Endothelial cell of umbilical vein (primary cell): ENCODE data around the gene KRT31. TPM values are rescaled to one million over a fixed set of nuclear protein-coding genes. Genes with fewer than 3 reads are reported as not detected.

Experiments
- BruUV-seq: library from RNA; stranded (reverse); fragments of 400-500 nt; replicated peaks from 2 replicates; lab custom pipeline; 2021; lab: Mats Ljungman, UMichigan
- CTCF ChIA-PET: fragments of 300-600, 350-600 bp; sonication (Branson Sonifier 250); formaldehyde crosslinking; loops from one replicate; lab custom pipeline; 2021; ENCODE audit warnings: antibody characterized with exemption, inconsistent platforms; lab: Charles Lee
- POLR2A ChIA-PET: fragments of 300-600, 350-600 bp; sonication (Branson Sonifier 250); formaldehyde crosslinking; loops from one replicate; lab custom pipeline; 2021; ENCODE audit warnings: antibody characterized with exemption, inconsistent platforms; lab: Charles Lee
- DNase-seq: peaks from one replicate; pipeline ENCODE4 v3.0.0-alpha.2; 2011; ENCODE audit warnings: low read depth, low spot score
- FAIRE-seq: peaks from 2 replicates; lab custom pipeline; 2011; peaks lifted over from hg19 to GRCh38; lab: Jason Lieb, UNC
- H2AFZ ChIP-seq: 2 replicates; pipeline ENCODE4 v1.6.0; 2012; ENCODE audit warnings: low read depth, low read length, control low read depth, inconsistent platforms
- H3K27ac ChIP-seq: 2 replicates; pipeline ENCODE4 v1.5.1; 2011; ENCODE audit warnings: low read depth, mild to moderate bottlenecking, control low read depth, low read length, moderate library complexity; ENCODE audit not compliant: insufficient read depth
- H3K27me3 ChIP-seq, 2 experiments: 2 replicates each; pipeline versions ENCODE4 v1.6.0 to v1.6.1; 2011; ENCODE audit warnings: low read length in 2 of 2, mixed read lengths in 1 of 2; ENCODE audit not compliant: control insufficient read depth in 2 of 2, insufficient read depth in 2 of 2
- H3K36me3 ChIP-seq, 2 experiments: 2 replicates in 1 of 2; 3 replicates in 1 of 2; pipeline ENCODE4 v1.5.1; 2011; ENCODE audit warnings: low read length in 2 of 2, mild to moderate bottlenecking in 1 of 2, moderate library complexity in 1 of 2; ENCODE audit not compliant: control insufficient read depth in 2 of 2, insufficient read depth in 2 of 2; ENCODE audit errors: extremely low read depth in 1 of 2
- H3K4me1 ChIP-seq: 3 replicates; pipeline ENCODE4 v1.5.1; 2011; ENCODE audit warnings: mild to moderate bottlenecking, low read length; ENCODE audit not compliant: control insufficient read depth, insufficient read depth; ENCODE audit errors: extremely low read depth
- H3K4me2 ChIP-seq: 2 replicates; pipeline ENCODE4 v1.6.1; 2011; ENCODE audit warnings: low read length, control low read depth, mixed read lengths; ENCODE audit not compliant: insufficient read depth
- H3K4me3 ChIP-seq, 3 experiments: fragments of 200-600 bp in 1 of 3; sonication (generic), shearing (Covaris generic) in 1 of 3; replicated peaks in 1 of 3; 2 replicates each; pipeline ENCODE4 v1.5.1; 2011 to 2016; ENCODE audit warnings: control low read depth in 3 of 3, low read length in 3 of 3, mild to moderate bottlenecking in 2 of 3, inconsistent platforms in 1 of 3, low read depth in 1 of 3, moderate library complexity in 1 of 3; ENCODE audit not compliant: insufficient read depth in 1 of 3
- H3K79me2 ChIP-seq: 2 replicates; pipeline ENCODE4 v1.6.0; 2012; ENCODE audit warnings: low read length, inconsistent platforms; ENCODE audit not compliant: control insufficient read depth, insufficient read depth
- H3K9ac ChIP-seq: replicated peaks from 2 replicates; pipeline ENCODE3; 2011; ENCODE audit warnings: low read length, control low read depth; ENCODE audit not compliant: insufficient read depth; ENCODE audit errors: extremely low read depth
- H3K9me1 ChIP-seq: replicated peaks from 3 replicates; pipeline ENCODE4 v1.6.0; 2011; ENCODE audit warnings: mild to moderate bottlenecking, low read length; ENCODE audit not compliant: control insufficient read depth, insufficient read depth; ENCODE audit errors: extremely low read depth
- H3K9me3 ChIP-seq: replicated peaks from 2 replicates; pipeline ENCODE4 v1.5.1; 2012; ENCODE audit warnings: low read length, inconsistent platforms; ENCODE audit not compliant: control insufficient read depth, insufficient read depth
- H4K20me1 ChIP-seq: replicated peaks from 2 replicates; pipeline ENCODE3; 2011; ENCODE audit warnings: mild to moderate bottlenecking, low read length; ENCODE audit not compliant: control insufficient read depth, insufficient read depth; ENCODE audit errors: extremely low read depth
- EZH2 ChIP-seq: IDR thresholded peaks from 2 replicates; pipeline ENCODE4 v1.6.1; 2012; ENCODE audit warnings: borderline replicate concordance, low read depth, mild to moderate bottlenecking, moderate library complexity, low read length, inconsistent platforms; ENCODE audit not compliant: severe bottlenecking
- FOS ChIP-seq: IDR thresholded peaks from 2 replicates; pipeline ENCODE4 v1.6.1; 2011; ENCODE audit warnings: mild to moderate bottlenecking, low read length, moderate library complexity, borderline replicate concordance; ENCODE audit not compliant: insufficient read depth
- GATA2 ChIP-seq: IDR thresholded peaks from 2 replicates; pipeline ENCODE4 v1.7.0; 2011; ENCODE audit warnings: low read depth, mild to moderate bottlenecking, moderate library complexity, mixed read lengths, low read length; ENCODE audit not compliant: insufficient read length, insufficient read depth
- JUN ChIP-seq: IDR thresholded peaks from 2 replicates; pipeline ENCODE4 v1.6.1; 2011; ENCODE audit warnings: borderline replicate concordance, low read depth; ENCODE audit not compliant: insufficient read length, insufficient read depth
- MAX ChIP-seq: IDR thresholded peaks from 2 replicates; pipeline ENCODE4 v1.6.1; 2011; ENCODE audit not compliant: insufficient read depth, insufficient read length
- MYC ChIP-seq: IDR thresholded peaks from one replicate; pipeline ENCODE4 v1.6.1; 2011; ENCODE audit warnings: mild to moderate bottlenecking, low read depth, low read length
- POLR2A ChIP-seq: IDR thresholded peaks from 2 replicates; pipeline ENCODE4 v1.6.1; 2012; ENCODE audit warnings: low read depth, mild to moderate bottlenecking, control low read depth, low read length
- POLR2AphosphoS5 ChIP-seq: IDR thresholded peaks from 2 replicates; pipeline ENCODE4 v1.6.1; 2012; ENCODE audit warnings: low read depth, mild to moderate bottlenecking, control low read depth, low read length, moderate library complexity; ENCODE audit not compliant: insufficient read depth
- dilution Hi-C: fragments of 300-500 bp; cut with MboI; formaldehyde crosslinking; loops from one replicate; pipeline ENCODE4 v1.15.0; 2019; ENCODE audit warnings: low sequenced_read_pairs; ENCODE audit not compliant: extremely low pct_ligation_motif_present
- intact Hi-C: fragments of 100-400 bp; cut with micrococcal nuclease; formaldehyde crosslinking; loops from one replicate; pipeline ENCODE4 v1.10.0; 2022
- polyA plus RNA-seq, 4 experiments: library from polyadenylated mRNA; depleted of rRNA in 3 of 4; stranded (reverse) in 3 of 4; unstranded in 1 of 4; fragments of >200 nt; gene quantifications; 2 replicates each; pipeline versions ENCODE4 v1.2.1 to v1.2.3, GENCODE V29; 2011 to 2012; ENCODE audit warnings: missing spikeins in 1 of 4
- total RNA-seq: library from RNA; stranded (reverse); gene quantifications from 2 replicates; pipeline ENCODE4 v1.2.3, GENCODE V29; 2021
- TF ChIP-seq, protein P1 (sequence below), 2 donors: IDR thresholded peaks; 1 replicate in 1 of 2; 2 replicates in 1 of 2; pipeline ENCODE4 v1.5.1; 2011; ENCODE audit warnings: low read length in 2 of 2, mild to moderate bottlenecking in 2 of 2, moderate library complexity in 2 of 2, control low read depth in 1 of 2, inconsistent platforms in 1 of 2, low read depth in 1 of 2; ENCODE audit not compliant: insufficient read depth in 1 of 2; ENCODE audit errors: extremely low read depth in 1 of 2

The KRT31 gene
- total and polyA plus RNA-seq, 2 donors (not counting 3 experiments of a cell fraction or from before 2014, with no cell fraction given) = not detected

- FAIRE-seq = no peak
- no peaks in the 10 kb centered on the region for H3K9me1 ChIP-seq
- no peak overlapping the region for H3K4me2 ChIP-seq
- H3K9ac ChIP-seq = no peak overlapping the region
- H3K36me3 ChIP-seq = no peaks in the 10 kb centered on the region
- no peak for DNase-seq
- TF ChIP-seq EZH2 (no peak), JUN (no peak), POLR2AphosphoS5 (no peak), GATA2 (no peak), POLR2A (no peak), MAX (no peak), FOS (no peak), MYC (no peak)
- TF ChIP-seq, protein P1, sequence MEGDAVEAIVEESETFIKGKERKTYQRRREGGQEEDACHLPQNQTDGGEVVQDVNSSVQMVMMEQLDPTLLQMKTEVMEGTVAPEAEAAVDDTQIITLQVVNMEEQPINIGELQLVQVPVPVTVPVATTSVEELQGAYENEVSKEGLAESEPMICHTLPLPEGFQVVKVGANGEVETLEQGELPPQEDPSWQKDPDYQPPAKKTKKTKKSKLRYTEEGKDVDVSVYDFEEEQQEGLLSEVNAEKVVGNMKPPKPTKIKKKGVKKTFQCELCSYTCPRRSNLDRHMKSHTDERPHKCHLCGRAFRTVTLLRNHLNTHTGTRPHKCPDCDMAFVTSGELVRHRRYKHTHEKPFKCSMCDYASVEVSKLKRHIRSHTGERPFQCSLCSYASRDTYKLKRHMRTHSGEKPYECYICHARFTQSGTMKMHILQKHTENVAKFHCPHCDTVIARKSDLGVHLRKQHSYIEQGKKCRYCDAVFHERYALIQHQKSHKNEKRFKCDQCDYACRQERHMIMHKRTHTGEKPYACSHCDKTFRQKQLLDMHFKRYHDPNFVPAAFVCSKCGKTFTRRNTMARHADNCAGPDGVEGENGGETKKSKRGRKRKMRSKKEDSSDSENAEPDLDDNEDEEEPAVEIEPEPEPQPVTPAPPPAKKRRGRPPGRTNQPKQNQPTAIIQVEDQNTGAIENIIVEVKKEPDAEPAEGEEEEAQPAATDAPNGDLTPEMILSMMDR (IDR thresholded peaks at IDR 0.05; ENCODE audit: extremely low read depth in 1 of 2, insufficient read depth in 1 of 2, low read depth in 1 of 2, low read length in 2 of 2) = no peak
- H3K9me3 ChIP-seq = no peaks in the 10 kb centered on the region
- no TSS peak for BruUV-seq
- intact Hi-C loops = loop anchor here (10.0 kb wide), 1 partner anchor 93 kb away; no protein-coding TSS in a partner anchor
- no peaks in the 10 kb centered on the region for H3K79me2 ChIP-seq
- peaks cover 8 to 17% of the 10 kb centered on the region in 2 experiments for H3K27me3 ChIP-seq
- no peak overlapping the region for H3K4me3 ChIP-seq
- POLR2A ChIA-PET = no interaction called here
- H2AFZ ChIP-seq = no peak overlapping the region
- CTCF ChIA-PET = no interaction called here
- no peak overlapping the region for H3K27ac ChIP-seq
- H3K4me1 ChIP-seq = peaks cover 18% of the 10 kb centered on the region
- H4K20me1 ChIP-seq = no peaks in the 10 kb centered on the region
- dilution Hi-C loops = no loop called here
Measured at GRCh38 chr17:41402161-41402560, 4.8 kb upstream of the KRT31 start.
